HG02610 (cell line): Measurements from ENCODE around the gene NOTCH4.
"Not testable (repeated sequence)": the region's sequence is repeated elsewhere in the genome, so short reads cannot be mapped to it uniquely, and the experiment has no call there.

Experiments used
- ATAC-seq: cut with Tn5 transposase; IDR thresholded peaks from one replicate; pipeline ENCODE4 v1.9.1; 2021; ENCODE audit warnings: mild to moderate bottlenecking, moderate library complexity; ENCODE audit not compliant: unreplicated experiment

The NOTCH4 gene

GRCh38 chr6:32223258-32224235 lies at the start of gene NOTCH4:
TSS of gene NOTCH4 (minus strand) at chr6:32224067. CDS start at chr6:32223928, 139 bp downstream.
- ATAC-seq, result no peak

GRCh38 chr6:32271429-32271828 lies 47.6 kb upstream of the NOTCH4 start:
- no peak for ATAC-seq

- not testable (repeated sequence) for ATAC-seq
Observed at GRCh38 chr6:32268459-32268858, 44.6 kb upstream of the NOTCH4 start.

GRCh38 chr6:32267035-32267434 lies 43.2 kb upstream of the NOTCH4 start:
- ATAC-seq, result no peak

- ATAC-seq, result not testable (repeated sequence)
Observed at GRCh38 chr6:32257262-32257661, 33.4 kb upstream of the NOTCH4 start.

GRCh38 chr6:32255199-32256153 lies 31.6 kb upstream of the NOTCH4 start:
- peak; percentile 74 for ATAC-seq

- ATAC-seq, result no peak
Observed at GRCh38 chr6:32254761-32255198, 30.9 kb upstream of the NOTCH4 start.

- peak; percentile 62 for ATAC-seq
Observed at GRCh38 chr6:32252331-32253009, 28.6 kb upstream of the NOTCH4 start.

GRCh38 chr6:32249262-32249661 lies 25.4 kb upstream of the NOTCH4 start:
- no peak for ATAC-seq

GRCh38 chr6:32247401-32247800 lies 23.5 kb upstream of the NOTCH4 start:
- no peak for ATAC-seq

- no peak for ATAC-seq
Observed at GRCh38 chr6:32244946-32245398, 21.1 kb upstream of the NOTCH4 start.

- no peak for ATAC-seq
Observed at GRCh38 chr6:32244270-32244669, 20.4 kb upstream of the NOTCH4 start.

GRCh38 chr6:32242318-32242813 lies 18.5 kb upstream of the NOTCH4 start:
- not testable (repeated sequence) for ATAC-seq

GRCh38 chr6:32240686-32241085 lies 16.8 kb upstream of the NOTCH4 start:
- no peak for ATAC-seq

GRCh38 chr6:32239462-32239861 lies 15.6 kb upstream of the NOTCH4 start:
- no peak for ATAC-seq

GRCh38 chr6:32234934-32235333 lies 11.1 kb upstream of the NOTCH4 start:
- ATAC-seq, result no peak

GRCh38 chr6:32226434-32226833 lies 2.6 kb upstream of the NOTCH4 start:
- no peak for ATAC-seq

GRCh38 chr6:32224696-32225095 lies 829 bp upstream of the NOTCH4 start:
- ATAC-seq, result peak; percentile 70

- no peak for ATAC-seq
Observed at GRCh38 chr6:32222333-32223230, 1.3 kb downstream of the NOTCH4 start.
